Breast epithelium (tissue), 4 donors: ENCODE measurements around the gene ARHGAP26. TPM values are rescaled to one million over a fixed set of nuclear protein-coding genes. Genes with fewer than 3 reads are reported as not detected.

Source experiments
- DNase-seq, 2 donors: peaks; one replicate each; pipeline ENCODE4 v3.0.0-alpha.2; 2019; ENCODE audit warnings: low spot score in 2 of 2
- H3K27ac ChIP-seq, 2 donors: fragments of 200-600 bp; sonication (generic) in 1 of 2; one replicate each; pipeline ENCODE4 v1.5.1; 2016 to 2019; ENCODE audit warnings: mild to moderate bottlenecking in 1 of 2
- H3K27me3 ChIP-seq, 2 donors: fragments of 200-600 bp; sonication (generic) in 1 of 2; one replicate each; pipeline versions ENCODE4 v1.5.1 to v1.6.0; 2017 to 2019; ENCODE audit warnings: control low read depth in 1 of 2, mild to moderate bottlenecking in 1 of 2
- H3K36me3 ChIP-seq: fragments of 200-600 bp; one replicate; pipeline ENCODE4 v1.5.1; 2019
- H3K4me1 ChIP-seq, 2 donors: fragments of 200-600 bp; sonication (generic); one replicate each; pipeline ENCODE4 v1.5.1; 2016 to 2019; ENCODE audit warnings: control low read depth in 1 of 2
- H3K4me3 ChIP-seq, 3 donors: fragments of 200-600 bp; sonication (generic); 1 replicate in 2 of 3; 2 replicates in 1 of 3; pipeline ENCODE4 v1.5.1; 2016 to 2019; ENCODE audit warnings: mild to moderate bottlenecking in 3 of 3, moderate library complexity in 2 of 3
- H3K9me3 ChIP-seq, 2 donors: fragments of 200-600 bp; sonication (generic) in 1 of 2; one replicate each; pipeline ENCODE4 v1.5.1; 2016 to 2019; ENCODE audit warnings: control low read depth in 1 of 2
- POLR2A ChIP-seq: fragments of 450-650 bp; IDR thresholded peaks from one replicate; pipeline ENCODE4 v1.6.1; 2016; ENCODE audit warnings: antibody characterized with exemption, mild to moderate bottlenecking, moderate library complexity
- POLR2AphosphoS5 ChIP-seq, 3 donors: sonication (generic); formaldehyde crosslinking; IDR thresholded peaks; one replicate each; pipeline ENCODE4 v1.6.1; 2017; ENCODE audit warnings: antibody characterized with exemption in 3 of 3
- intact Hi-C: fragments of 100-400 bp; cut with DNase I; formaldehyde crosslinking; loops from one replicate; pipeline ENCODE4 v1.15.1; 2023; ENCODE audit warnings: low total_unique reads
- total RNA-seq, 3 donors: library from RNA; depleted of rRNA; stranded (reverse); fragments of >200 nt; gene quantifications; one replicate each; pipeline ENCODE4 v1.1.0, GENCODE V29; 2016
- TF ChIP-seq, protein P1 (sequence below), 3 donors: fragments of 450-650 bp; IDR thresholded peaks; one replicate each; pipeline ENCODE4 v1.5.1; 2016 to 2017; ENCODE audit warnings: antibody characterized with exemption in 3 of 3, mild to moderate bottlenecking in 3 of 3, moderate library complexity in 3 of 3

The ARHGAP26 gene
- total RNA-seq, 3 donors from 2014 or later = 33.1 to 89.0 (median 56.4) TPM

DNA sequence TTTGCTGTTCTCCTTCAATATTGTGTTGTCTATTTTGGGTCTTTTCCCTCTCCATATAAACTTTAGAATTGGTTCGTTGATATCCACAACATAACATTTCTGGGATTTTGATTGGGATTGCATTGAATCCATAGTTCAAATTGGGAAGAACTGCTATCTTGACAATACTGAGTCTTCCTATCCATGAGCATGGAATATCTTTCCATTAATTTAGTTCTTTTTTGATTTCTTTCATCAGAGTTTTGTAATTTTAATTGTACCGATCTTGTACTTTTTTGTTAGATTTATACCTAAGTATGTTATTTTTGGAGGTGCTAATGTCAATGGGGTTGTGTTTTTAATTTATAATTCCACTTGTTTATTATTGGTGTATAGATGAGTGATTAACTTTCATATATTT is 498.2 kb downstream of the ARHGAP26 start:
- intact Hi-C loops = no loop called here
- Histone ChIP-seq H3K27ac (no peak overlapping the region), H3K4me1 (no peaks in the 10 kb centered on the region), H3K27me3 (no peaks in the 10 kb centered on the region), H3K36me3 (no peaks in the 10 kb centered on the region), H3K4me3 (no peak overlapping the region), H3K9me3 (peaks cover 4 to 29% of the 10 kb centered on the region in 2 donors)
- TF ChIP-seq POLR2AphosphoS5 (IDR thresholded peaks at IDR 0.05) (no peak), POLR2A (no peak)
- no peak for DNase-seq

DNA sequence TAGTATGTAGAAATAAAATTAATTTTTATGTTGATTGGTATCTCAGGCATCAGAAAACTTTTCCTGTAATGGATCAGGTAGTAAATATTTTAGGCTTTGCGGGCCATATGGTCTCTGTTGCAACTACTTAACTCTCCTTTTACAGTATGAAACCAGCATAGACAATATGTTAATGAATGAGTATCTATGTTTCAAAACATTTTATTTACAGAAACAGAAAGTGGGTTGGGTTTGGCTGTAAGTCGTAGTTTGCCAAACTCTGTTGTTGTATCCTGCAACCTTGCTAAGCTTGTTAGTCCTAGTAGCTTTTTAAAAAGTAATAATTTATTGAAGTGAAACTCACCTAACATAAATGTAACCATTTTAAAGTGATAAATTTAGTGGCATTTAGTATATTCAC is 501.3 kb downstream of the ARHGAP26 start:
- TF ChIP-seq POLR2A (no peak), POLR2AphosphoS5 (IDR thresholded peaks at IDR 0.05) (no peak)
- TF ChIP-seq, protein P1, sequence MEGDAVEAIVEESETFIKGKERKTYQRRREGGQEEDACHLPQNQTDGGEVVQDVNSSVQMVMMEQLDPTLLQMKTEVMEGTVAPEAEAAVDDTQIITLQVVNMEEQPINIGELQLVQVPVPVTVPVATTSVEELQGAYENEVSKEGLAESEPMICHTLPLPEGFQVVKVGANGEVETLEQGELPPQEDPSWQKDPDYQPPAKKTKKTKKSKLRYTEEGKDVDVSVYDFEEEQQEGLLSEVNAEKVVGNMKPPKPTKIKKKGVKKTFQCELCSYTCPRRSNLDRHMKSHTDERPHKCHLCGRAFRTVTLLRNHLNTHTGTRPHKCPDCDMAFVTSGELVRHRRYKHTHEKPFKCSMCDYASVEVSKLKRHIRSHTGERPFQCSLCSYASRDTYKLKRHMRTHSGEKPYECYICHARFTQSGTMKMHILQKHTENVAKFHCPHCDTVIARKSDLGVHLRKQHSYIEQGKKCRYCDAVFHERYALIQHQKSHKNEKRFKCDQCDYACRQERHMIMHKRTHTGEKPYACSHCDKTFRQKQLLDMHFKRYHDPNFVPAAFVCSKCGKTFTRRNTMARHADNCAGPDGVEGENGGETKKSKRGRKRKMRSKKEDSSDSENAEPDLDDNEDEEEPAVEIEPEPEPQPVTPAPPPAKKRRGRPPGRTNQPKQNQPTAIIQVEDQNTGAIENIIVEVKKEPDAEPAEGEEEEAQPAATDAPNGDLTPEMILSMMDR (IDR thresholded peaks at IDR 0.05) = no peak
- DNase-seq = no peak
- no peaks in the 10 kb centered on the region for H3K36me3 ChIP-seq
- no peaks in the 10 kb centered on the region for H3K27me3 ChIP-seq
- intact Hi-C loops = no loop called here
- H3K4me1 ChIP-seq = no peaks in the 10 kb centered on the region
- peaks cover 4 to 29% of the 10 kb centered on the region in 2 donors for H3K9me3 ChIP-seq
- H3K27ac ChIP-seq = no peak overlapping the region
- H3K4me3 ChIP-seq = no peak overlapping the region

DNA sequence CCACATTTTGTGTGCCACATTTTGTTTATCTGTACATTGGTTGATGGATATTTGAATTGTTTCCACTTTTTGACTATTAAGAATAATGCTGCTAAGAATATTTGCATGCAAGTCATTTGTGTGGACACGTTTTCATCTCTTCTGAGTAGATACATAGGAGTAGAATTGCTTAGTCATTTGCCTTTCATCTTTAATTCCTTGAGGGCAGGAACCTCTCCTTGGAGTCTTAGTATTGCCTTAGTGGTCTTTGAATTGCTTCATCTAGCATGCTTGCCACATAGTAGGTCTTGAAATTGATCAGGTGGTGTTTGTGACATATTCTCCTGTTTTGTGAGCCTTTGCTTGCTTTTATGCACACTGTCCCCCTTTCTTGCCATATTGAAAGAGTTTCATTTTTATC is 504.8 kb downstream of the ARHGAP26 start:
- no peak for DNase-seq
- Histone ChIP-seq H3K27me3 (no peaks in the 10 kb centered on the region), H3K36me3 (no peaks in the 10 kb centered on the region), H3K27ac (no peak overlapping the region), H3K4me3 (no peak overlapping the region), H3K9me3 (peaks cover 1 to 2% of the 10 kb centered on the region in 2 donors), H3K4me1 (no peaks in the 10 kb centered on the region)
- TF ChIP-seq POLR2AphosphoS5 (IDR thresholded peaks at IDR 0.05) (no peak), POLR2A (no peak)
- TF ChIP-seq, protein P1 (IDR thresholded peaks at IDR 0.05) = no peak
- intact Hi-C loops = no loop called here

DNA sequence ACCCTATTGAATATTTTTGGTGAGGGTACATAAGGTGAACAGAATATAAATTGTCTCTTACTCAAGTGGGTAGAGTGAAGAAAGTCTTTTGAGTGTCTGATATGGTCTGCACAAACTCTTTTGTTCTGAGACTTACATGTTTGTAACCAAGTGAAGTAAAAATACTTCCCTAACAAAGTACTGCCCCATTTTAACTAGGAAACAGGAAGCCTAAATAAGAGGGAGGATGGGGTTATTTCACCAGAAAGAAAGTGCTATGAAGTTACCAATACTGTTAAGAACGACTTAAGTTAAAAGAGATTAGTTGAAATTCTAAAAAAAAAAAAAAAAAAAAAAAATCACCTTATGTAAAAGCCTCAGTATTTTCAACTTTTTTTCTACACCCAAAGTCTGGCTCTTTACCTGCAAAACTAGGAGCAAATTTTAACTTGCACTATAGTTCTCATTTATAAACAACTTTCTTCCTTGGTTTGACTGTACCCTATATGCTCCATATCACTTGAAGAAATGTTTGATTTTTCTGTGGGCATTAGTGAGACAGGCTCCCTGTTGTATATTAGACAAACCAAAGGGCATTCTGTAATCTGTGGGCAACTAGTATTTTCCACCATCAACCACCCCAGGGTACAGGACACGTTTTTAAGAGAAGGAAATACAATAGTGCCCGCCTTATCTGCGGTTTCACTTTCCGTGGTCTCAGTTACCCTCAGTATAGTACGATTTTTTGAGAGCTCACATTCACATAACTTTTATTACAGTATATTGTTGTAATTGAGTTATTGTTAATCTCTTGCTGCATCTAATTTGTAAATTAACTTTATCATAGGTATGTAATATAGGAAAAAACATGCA is 505.6 kb downstream of the ARHGAP26 start:
- TF ChIP-seq POLR2AphosphoS5 (IDR thresholded peaks at IDR 0.05) (no peak), POLR2A (no peak)
- TF ChIP-seq, protein P1 (IDR thresholded peaks at IDR 0.05) = no peak
- intact Hi-C loops = no loop called here

DNA sequence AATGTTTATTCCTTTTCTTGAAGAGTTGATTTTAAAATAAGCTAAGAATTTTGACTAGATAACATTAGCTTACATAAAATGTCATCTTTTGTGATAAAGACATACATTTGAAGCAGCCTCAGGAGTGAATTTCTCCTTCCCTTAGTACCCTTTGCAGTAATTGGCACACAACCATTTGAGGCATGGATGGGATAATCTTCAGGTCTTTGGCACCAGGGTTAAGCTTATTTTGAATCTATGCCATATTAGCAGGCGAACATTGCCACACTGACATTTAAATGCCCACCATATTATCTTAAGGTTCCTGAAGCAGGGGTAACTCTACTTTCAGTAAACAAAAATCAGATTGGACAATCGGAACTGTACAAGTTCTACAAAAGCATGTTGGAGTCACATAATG is 507.4 kb downstream of the ARHGAP26 start:
- no peak for TF ChIP-seq POLR2A
- TF ChIP-seq POLR2AphosphoS5 (IDR thresholded peaks at IDR 0.05) = no peak
- TF ChIP-seq, protein P1 (IDR thresholded peaks at IDR 0.05) = no peak
- no peak overlapping the region for H3K4me3 ChIP-seq

More for the DNA sequence above, 505.6 kb downstream of the ARHGAP26 start:
- no peaks in the 10 kb centered on the region for H3K9me3 ChIP-seq
- no peak for DNase-seq
- no peak overlapping the region for H3K4me3 ChIP-seq
- H3K4me1 ChIP-seq = no peaks in the 10 kb centered on the region
- no peaks in the 10 kb centered on the region for H3K36me3 ChIP-seq
- no peaks in the 10 kb centered on the region for H3K27me3 ChIP-seq
- no peak overlapping the region for H3K27ac ChIP-seq

More for the DNA sequence above, 507.4 kb downstream of the ARHGAP26 start:
- intact Hi-C loops = no loop called here
- Histone ChIP-seq H3K36me3 (no peaks in the 10 kb centered on the region), H3K27me3 (no peaks in the 10 kb centered on the region), H3K27ac (no peak overlapping the region), H3K4me1 (no peaks in the 10 kb centered on the region), H3K9me3 (no peaks in the 10 kb centered on the region)
- DNase-seq = no peak

Other genes with a start within 250 kb of the ARHGAP26 start
- 10 to 100 TPM in 1 of 3 donors, 1 to 10 TPM in 1, under 1 TPM in 1; 0.32 to 20.3 (median 6.6) TPM for gene FGF1, start 84.3 kb upstream of the ARHGAP26 start, total RNA-seq